HepG2 (cell line): Measurements from ENCODE around the gene ITGAE. TPM values are rescaled to one million over a fixed set of nuclear protein-coding genes. Genes with fewer than 3 reads are reported as not detected.

Experiments used
- CEBPG ChIP-seq: IDR thresholded peaks from 2 replicates; pipeline ENCODE4 v1.6.1; 2016
- SETDB1 ChIP-seq: sonication (generic); formaldehyde crosslinking; IDR thresholded peaks from 2 replicates; pipeline ENCODE4 v1.5.1; 2020; ENCODE audit warnings: missing genetic modification reagents, mild to moderate bottlenecking, borderline replicate concordance
- U2AF2 ChIP-seq: fragments of 200-400 bp; formaldehyde crosslinking; IDR thresholded peaks from 2 replicates; pipeline ENCODE4 v1.6.1; 2017; ENCODE audit warnings: low read depth, mild to moderate bottlenecking, low read length
- ZFP82 ChIP-seq: sonication (generic); formaldehyde crosslinking; IDR thresholded peaks from 2 replicates; pipeline ENCODE4 v1.5.1; 2020; ENCODE audit warnings: mild to moderate bottlenecking, missing genetic modification reagents, borderline replicate concordance
- ZNF124 ChIP-seq: sonication (generic); formaldehyde crosslinking; IDR thresholded peaks from 2 replicates; pipeline ENCODE4 v1.4.0; 2020; ENCODE audit warnings: missing genetic modification reagents
- ZNF30 ChIP-seq: sonication (generic); formaldehyde crosslinking; IDR thresholded peaks from 2 replicates; pipeline ENCODE4 v1.5.0; 2020; ENCODE audit warnings: mild to moderate bottlenecking, missing genetic modification reagents
- ZNF441 ChIP-seq: sonication (generic); formaldehyde crosslinking; IDR thresholded peaks from 2 replicates; pipeline ENCODE4 v1.7.0; 2021; ENCODE audit warnings: missing genetic modification reagents, borderline replicate concordance
- ZNF451 ChIP-seq: sonication (generic); formaldehyde crosslinking; IDR thresholded peaks from 2 replicates; pipeline ENCODE4 v1.5.0; 2020; ENCODE audit warnings: mild to moderate bottlenecking, missing genetic modification reagents
- ZNF460 ChIP-seq: sonication (generic); formaldehyde crosslinking; IDR thresholded peaks from 2 replicates; pipeline ENCODE4 v1.5.1; 2020; ENCODE audit warnings: missing genetic modification reagents, mild to moderate bottlenecking, borderline replicate concordance
- ZNF589 ChIP-seq: sonication (generic); formaldehyde crosslinking; conservative IDR thresholded peaks from 2 replicates; pipeline ENCODE4 v1.8.0; 2022; ENCODE audit warnings: mild to moderate bottlenecking, moderate library complexity, missing genetic modification reagents
- ZNF775 ChIP-seq: sonication (generic); formaldehyde crosslinking; IDR thresholded peaks from 2 replicates; pipeline ENCODE4 v1.4.0; 2020; ENCODE audit warnings: missing genetic modification reagents, mild to moderate bottlenecking, moderate library complexity, borderline replicate concordance
- ZSCAN20 ChIP-seq: sonication (generic); formaldehyde crosslinking; IDR thresholded peaks from 2 replicates; pipeline ENCODE4 v1.4.0; 2020; ENCODE audit warnings: missing genetic modification reagents, mild to moderate bottlenecking, borderline replicate concordance
- ZZZ3 ChIP-seq: sonication (generic); formaldehyde crosslinking; IDR thresholded peaks from 2 replicates; pipeline ENCODE4 v1.4.0; 2020; ENCODE audit warnings: missing genetic modification reagents, mild to moderate bottlenecking, borderline replicate concordance
- polyA plus RNA-seq, 8 experiments: library from polyadenylated mRNA; depleted of rRNA in 3 of 8; stranded (reverse) in 7 of 8; unstranded in 1 of 8; fragments of >200 nt; fragmentation: Illumina TruSeq in 4 of 8; extraction: Trizol in 4 of 8; gene quantifications; 2 replicates each; pipeline versions ENCODE4 v1.2.1 to v1.2.3, GENCODE V29; 2011 to 2016; ENCODE audit warnings: low read depth in 4 of 8, missing spikeins in 1 of 8, mixed read lengths in 1 of 8; ENCODE audit not compliant: insufficient read depth in 1 of 8
- total RNA-seq, 5 experiments: library from RNA; depleted of rRNA; stranded (reverse); fragments of >200 nt; fragmentation: Illumina TruSeq; extraction: Trizol; gene quantifications; 2 replicates each; pipeline ENCODE4 v1.2.3, GENCODE V29; 2016; ENCODE audit warnings: low read depth in 1 of 5
- TF ChIP-seq, protein P1 (sequence below): conservative IDR thresholded peaks from 2 replicates; pipeline ENCODE4 v1.6.1; 2018; ENCODE audit warnings: missing genetic modification reagents
- TF ChIP-seq, protein P2 (sequence below): sonication (generic); formaldehyde crosslinking; IDR thresholded peaks from 2 replicates; pipeline ENCODE4 v1.9.0; 2021; ENCODE audit warnings: missing genetic modification reagents, borderline replicate concordance
- TF ChIP-seq, protein P3 (sequence below): IDR thresholded peaks from 2 replicates; pipeline ENCODE4 v1.6.1; 2016; ENCODE audit warnings: low read depth, borderline replicate concordance
- TF ChIP-seq, protein P4 (sequence below): sonication (generic); formaldehyde crosslinking; IDR thresholded peaks from 2 replicates; pipeline ENCODE4 v1.4.0; 2020; ENCODE audit warnings: missing genetic modification reagents, borderline replicate concordance

ITGAE gene
- total and polyA plus RNA-seq, 2 of the 13 experiments (the other 11 are each of a cell fraction or from before 2014, with no cell fraction given), result 42.3 to 49.0 TPM

DNA sequence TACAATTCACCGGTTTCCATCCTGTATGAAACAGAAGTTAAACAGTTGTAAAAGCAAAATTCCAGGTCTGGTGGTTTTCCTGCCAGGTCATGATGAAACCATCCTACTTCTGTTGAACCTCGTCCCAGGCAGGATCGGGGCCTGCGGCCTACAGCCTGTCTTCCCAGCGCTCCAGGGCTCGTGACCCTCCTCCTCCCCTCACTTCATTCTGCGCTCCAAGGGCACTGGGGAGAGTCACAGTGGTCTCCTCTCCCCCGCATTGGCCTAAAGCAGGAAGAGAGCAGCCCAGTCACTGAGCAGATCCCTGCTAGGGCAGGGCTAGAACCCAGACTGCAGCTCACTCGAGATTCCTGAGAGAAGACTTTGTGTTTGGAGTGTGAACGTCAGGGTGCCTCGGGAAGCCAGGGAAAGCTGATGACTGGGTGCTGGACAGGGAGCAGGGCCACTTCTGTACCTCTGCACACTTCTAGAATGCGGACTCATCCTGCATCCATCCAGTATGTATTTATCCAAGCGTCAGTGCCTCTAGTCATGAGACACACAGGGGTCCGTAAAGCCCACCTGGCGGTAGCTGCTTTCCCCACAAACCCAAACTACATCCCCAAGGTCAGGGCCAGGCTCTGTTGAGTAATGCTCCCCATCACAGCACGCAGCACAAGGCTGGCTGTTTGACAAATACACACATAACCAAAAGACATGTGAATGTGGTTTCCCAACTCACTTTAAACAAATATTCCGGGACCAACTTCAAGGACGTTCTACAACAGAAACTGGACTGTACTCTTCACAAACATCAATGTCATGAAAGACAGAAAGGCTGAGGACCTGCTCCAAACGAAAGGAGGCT, 1.7 kb upstream of the ITGAE start (continued):
- no peak for TF ChIP-seq ZZZ3 (CRISPR knock-in tag)
- TF ChIP-seq, protein P1, sequence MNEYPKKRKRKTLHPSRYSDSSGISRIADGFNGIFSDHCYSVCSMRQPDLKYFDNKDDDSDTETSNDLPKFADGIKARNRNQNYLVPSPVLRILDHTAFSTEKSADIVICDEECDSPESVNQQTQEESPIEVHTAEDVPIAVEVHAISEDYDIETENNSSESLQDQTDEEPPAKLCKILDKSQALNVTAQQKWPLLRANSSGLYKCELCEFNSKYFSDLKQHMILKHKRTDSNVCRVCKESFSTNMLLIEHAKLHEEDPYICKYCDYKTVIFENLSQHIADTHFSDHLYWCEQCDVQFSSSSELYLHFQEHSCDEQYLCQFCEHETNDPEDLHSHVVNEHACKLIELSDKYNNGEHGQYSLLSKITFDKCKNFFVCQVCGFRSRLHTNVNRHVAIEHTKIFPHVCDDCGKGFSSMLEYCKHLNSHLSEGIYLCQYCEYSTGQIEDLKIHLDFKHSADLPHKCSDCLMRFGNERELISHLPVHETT, result peak; percentile 85; the same call in 1 of the 2 replicates
- no peak; the same call in 1 of the 2 replicates for TF ChIP-seq ZNF451
- TF ChIP-seq ZNF460 (CRISPR knock-in tag), result peak; percentile 59; the same call in 1 of the 2 replicates
- TF ChIP-seq, protein P2, sequence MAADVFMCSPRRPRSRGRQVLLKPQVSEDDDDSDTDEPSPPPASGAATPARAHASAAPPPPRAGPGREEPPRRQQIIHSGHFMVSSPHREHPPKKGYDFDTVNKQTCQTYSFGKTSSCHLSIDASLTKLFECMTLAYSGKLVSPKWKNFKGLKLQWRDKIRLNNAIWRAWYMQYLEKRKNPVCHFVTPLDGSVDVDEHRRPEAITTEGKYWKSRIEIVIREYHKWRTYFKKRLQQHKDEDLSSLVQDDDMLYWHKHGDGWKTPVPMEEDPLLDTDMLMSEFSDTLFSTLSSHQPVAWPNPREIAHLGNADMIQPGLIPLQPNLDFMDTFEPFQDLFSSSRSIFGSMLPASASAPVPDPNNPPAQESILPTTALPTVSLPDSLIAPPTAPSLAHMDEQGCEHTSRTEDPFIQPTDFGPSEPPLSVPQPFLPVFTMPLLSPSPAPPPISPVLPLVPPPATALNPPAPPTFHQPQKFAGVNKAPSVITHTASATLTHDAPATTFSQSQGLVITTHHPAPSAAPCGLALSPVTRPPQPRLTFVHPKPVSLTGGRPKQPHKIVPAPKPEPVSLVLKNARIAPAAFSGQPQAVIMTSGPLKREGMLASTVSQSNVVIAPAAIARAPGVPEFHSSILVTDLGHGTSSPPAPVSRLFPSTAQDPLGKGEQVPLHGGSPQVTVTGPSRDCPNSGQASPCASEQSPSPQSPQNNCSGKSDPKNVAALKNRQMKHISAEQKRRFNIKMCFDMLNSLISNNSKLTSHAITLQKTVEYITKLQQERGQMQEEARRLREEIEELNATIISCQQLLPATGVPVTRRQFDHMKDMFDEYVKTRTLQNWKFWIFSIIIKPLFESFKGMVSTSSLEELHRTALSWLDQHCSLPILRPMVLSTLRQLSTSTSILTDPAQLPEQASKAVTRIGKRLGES (CRISPR knock-in tag), result peak; percentile 98
- TF ChIP-seq U2AF2, result peak; percentile 72; the same call in 1 of the 2 replicates
- TF ChIP-seq ZNF124 (CRISPR knock-in tag), result peak; percentile 84; the same call in 1 of the 2 replicates
- TF ChIP-seq ZNF441 (CRISPR knock-in tag), result peak; percentile 81; the same call in 1 of the 2 replicates
- TF ChIP-seq, protein P3, sequence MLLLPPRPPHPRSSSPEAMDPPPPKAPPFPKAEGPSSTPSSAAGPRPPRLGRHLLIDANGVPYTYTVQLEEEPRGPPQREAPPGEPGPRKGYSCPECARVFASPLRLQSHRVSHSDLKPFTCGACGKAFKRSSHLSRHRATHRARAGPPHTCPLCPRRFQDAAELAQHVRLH (CRISPR knock-in tag), result peak; percentile 74; the same call in 1 of the 2 replicates
- 0 out of 2 replicates have a peak, but pooled peaks have one; percentile 32 for TF ChIP-seq ZNF589 (CRISPR knock-in tag)
- no peak for TF ChIP-seq ZNF30 (CRISPR knock-in tag)
- no peak for TF ChIP-seq ZNF775 (CRISPR knock-in tag)
- TF ChIP-seq SETDB1, result no peak
- TF ChIP-seq ZSCAN20 (CRISPR knock-in tag), result 0 out of 2 replicates have a peak, but pooled peaks have one; percentile 62
- TF ChIP-seq, protein P4, sequence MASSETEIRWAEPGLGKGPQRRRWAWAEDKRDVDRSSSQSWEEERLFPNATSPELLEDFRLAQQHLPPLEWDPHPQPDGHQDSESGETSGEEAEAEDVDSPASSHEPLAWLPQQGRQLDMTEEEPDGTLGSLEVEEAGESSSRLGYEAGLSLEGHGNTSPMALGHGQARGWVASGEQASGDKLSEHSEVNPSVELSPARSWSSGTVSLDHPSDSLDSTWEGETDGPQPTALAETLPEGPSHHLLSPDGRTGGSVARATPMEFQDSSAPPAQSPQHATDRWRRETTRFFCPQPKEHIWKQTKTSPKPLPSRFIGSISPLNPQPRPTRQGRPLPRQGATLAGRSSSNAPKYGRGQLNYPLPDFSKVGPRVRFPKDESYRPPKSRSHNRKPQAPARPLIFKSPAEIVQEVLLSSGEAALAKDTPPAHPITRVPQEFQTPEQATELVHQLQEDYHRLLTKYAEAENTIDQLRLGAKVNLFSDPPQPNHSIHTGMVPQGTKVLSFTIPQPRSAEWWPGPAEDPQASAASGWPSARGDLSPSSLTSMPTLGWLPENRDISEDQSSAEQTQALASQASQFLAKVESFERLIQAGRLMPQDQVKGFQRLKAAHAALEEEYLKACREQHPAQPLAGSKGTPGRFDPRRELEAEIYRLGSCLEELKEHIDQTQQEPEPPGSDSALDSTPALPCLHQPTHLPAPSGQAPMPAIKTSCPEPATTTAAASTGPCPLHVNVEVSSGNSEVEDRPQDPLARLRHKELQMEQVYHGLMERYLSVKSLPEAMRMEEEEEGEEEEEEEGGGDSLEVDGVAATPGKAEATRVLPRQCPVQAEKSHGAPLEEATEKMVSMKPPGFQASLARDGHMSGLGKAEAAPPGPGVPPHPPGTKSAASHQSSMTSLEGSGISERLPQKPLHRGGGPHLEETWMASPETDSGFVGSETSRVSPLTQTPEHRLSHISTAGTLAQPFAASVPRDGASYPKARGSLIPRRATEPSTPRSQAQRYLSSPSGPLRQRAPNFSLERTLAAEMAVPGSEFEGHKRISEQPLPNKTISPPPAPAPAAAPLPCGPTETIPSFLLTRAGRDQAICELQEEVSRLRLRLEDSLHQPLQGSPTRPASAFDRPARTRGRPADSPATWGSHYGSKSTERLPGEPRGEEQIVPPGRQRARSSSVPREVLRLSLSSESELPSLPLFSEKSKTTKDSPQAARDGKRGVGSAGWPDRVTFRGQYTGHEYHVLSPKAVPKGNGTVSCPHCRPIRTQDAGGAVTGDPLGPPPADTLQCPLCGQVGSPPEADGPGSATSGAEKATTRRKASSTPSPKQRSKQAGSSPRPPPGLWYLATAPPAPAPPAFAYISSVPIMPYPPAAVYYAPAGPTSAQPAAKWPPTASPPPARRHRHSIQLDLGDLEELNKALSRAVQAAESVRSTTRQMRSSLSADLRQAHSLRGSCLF, result no peak
- peak; percentile 98 for TF ChIP-seq CEBPG (CRISPR knock-in tag)
- TF ChIP-seq ZFP82 (CRISPR knock-in tag), result no peak
